Stomach (tissue), 4 donors: Measurements from ENCODE around the gene SPIN1.

ENCODE experiments used
- EP300 ChIP-seq: sonication (generic); formaldehyde crosslinking; IDR thresholded peaks from one replicate; pipeline ENCODE4 v1.6.1; 2017; ENCODE audit warnings: antibody characterized with exemption
- POLR2AphosphoS5 ChIP-seq, 3 donors: sonication (generic); formaldehyde crosslinking; IDR thresholded peaks; one replicate each; pipeline ENCODE4 v1.6.1; 2016; ENCODE audit warnings: antibody characterized with exemption in 3 of 3
- TF ChIP-seq, protein P1 (sequence below), 7 experiments: fragments of 450-650 bp in 4 of 7; fragments of 200-600 bp in 3 of 7; sonication (generic) in 3 of 7; IDR thresholded peaks; one replicate each; pipeline ENCODE4 v1.5.1; 2016 to 2019; ENCODE audit warnings: antibody characterized with exemption in 7 of 7, control low read depth in 2 of 7, mild to moderate bottlenecking in 1 of 7

DNA sequence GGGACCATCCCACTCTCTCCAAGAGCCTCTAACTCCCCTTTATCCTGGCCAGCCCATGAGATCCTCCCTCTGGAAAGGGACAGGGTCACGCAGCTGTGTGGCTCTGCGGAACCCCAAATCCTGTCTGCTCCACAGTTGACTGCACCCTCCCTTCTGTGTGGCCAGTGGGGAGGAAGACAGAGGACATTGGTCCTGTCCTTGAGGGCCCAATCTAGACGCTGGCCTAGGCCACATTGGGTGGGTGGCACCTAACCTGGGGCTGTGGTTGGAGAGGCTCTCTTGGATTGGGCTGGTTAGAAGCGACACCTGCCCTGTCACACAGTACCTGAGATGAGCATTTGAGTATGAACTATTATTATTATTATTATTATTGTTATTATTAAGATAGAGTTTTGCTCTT, 134.1 kb downstream of the SPIN1 start:
- TF ChIP-seq, protein P1, sequence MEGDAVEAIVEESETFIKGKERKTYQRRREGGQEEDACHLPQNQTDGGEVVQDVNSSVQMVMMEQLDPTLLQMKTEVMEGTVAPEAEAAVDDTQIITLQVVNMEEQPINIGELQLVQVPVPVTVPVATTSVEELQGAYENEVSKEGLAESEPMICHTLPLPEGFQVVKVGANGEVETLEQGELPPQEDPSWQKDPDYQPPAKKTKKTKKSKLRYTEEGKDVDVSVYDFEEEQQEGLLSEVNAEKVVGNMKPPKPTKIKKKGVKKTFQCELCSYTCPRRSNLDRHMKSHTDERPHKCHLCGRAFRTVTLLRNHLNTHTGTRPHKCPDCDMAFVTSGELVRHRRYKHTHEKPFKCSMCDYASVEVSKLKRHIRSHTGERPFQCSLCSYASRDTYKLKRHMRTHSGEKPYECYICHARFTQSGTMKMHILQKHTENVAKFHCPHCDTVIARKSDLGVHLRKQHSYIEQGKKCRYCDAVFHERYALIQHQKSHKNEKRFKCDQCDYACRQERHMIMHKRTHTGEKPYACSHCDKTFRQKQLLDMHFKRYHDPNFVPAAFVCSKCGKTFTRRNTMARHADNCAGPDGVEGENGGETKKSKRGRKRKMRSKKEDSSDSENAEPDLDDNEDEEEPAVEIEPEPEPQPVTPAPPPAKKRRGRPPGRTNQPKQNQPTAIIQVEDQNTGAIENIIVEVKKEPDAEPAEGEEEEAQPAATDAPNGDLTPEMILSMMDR (IDR thresholded peaks at IDR 0.05) = no peak
- TF ChIP-seq POLR2AphosphoS5 (IDR thresholded peaks at IDR 0.05) (no peak), EP300 (no peak)
